ENCODE data around the gene NETO1.

NETO1 gene

GRCh38 chr18:72847771-72848170 is 20.0 kb downstream of the NETO1 start:
- H3K4me3 ChIP-seq (ENCODE audit: low read length), result no peak overlapping the region
- no peak for TF ChIP-seq CTCF (IDR thresholded peaks at IDR 0.05; ENCODE audit: insufficient read depth, low read depth, low read length, missing control alignments)
- DNase-seq (ENCODE audit: low read depth), result no peak

- no peak for TF ChIP-seq CTCF (IDR thresholded peaks at IDR 0.05; ENCODE audit: insufficient read depth, low read depth, low read length, missing control alignments)
- peak; percentile 70 for DNase-seq (ENCODE audit: low read depth)
- H3K4me3 ChIP-seq (ENCODE audit: low read length), result no peak overlapping the region
Measured at GRCh38 chr18:72846736-72847533, 20.9 kb downstream of the NETO1 start.

- no peak for DNase-seq (ENCODE audit: low read depth)
- H3K4me3 ChIP-seq (ENCODE audit: low read length), result no peak overlapping the region
- no peak for TF ChIP-seq CTCF (IDR thresholded peaks at IDR 0.05; ENCODE audit: insufficient read depth, low read depth, low read length, missing control alignments)
Measured at GRCh38 chr18:72843743-72844142, 24.0 kb downstream of the NETO1 start.

- H3K4me3 ChIP-seq (ENCODE audit: low read length), result no peak overlapping the region
- TF ChIP-seq CTCF (IDR thresholded peaks at IDR 0.05; ENCODE audit: insufficient read depth, low read depth, low read length, missing control alignments), result no peak
- DNase-seq (ENCODE audit: low read depth), result no peak
Measured at GRCh38 chr18:72840109-72840508, 27.7 kb downstream of the NETO1 start.

GRCh38 chr18:72834731-72835130 is 33.1 kb downstream of the NETO1 start:
- no peak for TF ChIP-seq CTCF (IDR thresholded peaks at IDR 0.05; ENCODE audit: insufficient read depth, low read depth, low read length, missing control alignments)
- H3K4me3 ChIP-seq (ENCODE audit: low read length), result no peak overlapping the region
- no peak for DNase-seq (ENCODE audit: low read depth)

GRCh38 chr18:72833471-72833870 is 34.3 kb downstream of the NETO1 start:
- TF ChIP-seq CTCF (IDR thresholded peaks at IDR 0.05; ENCODE audit: insufficient read depth, low read depth, low read length, missing control alignments), result no peak
- DNase-seq (ENCODE audit: low read depth), result peak; percentile 35
- H3K4me3 ChIP-seq (ENCODE audit: low read length), result no peak overlapping the region

- DNase-seq (ENCODE audit: low read depth), result peak; percentile 47
- no peak for TF ChIP-seq CTCF (IDR thresholded peaks at IDR 0.05; ENCODE audit: insufficient read depth, low read depth, low read length, missing control alignments)
- H3K4me3 ChIP-seq (ENCODE audit: low read length), result no peak overlapping the region
Measured at GRCh38 chr18:72830109-72830508, 37.7 kb downstream of the NETO1 start.
